Pancreas (tissue), 10 donors: ENCODE measurements around the gene ABCC10. TPM values are rescaled to one million over a fixed set of nuclear protein-coding genes. Genes with fewer than 3 reads are reported as not detected.

Source experiments
- ATAC-seq, 4 donors: fragments of 200-7000 bp; cut with Tn5 transposase; one replicate each; pipeline versions ENCODE4 v1.8.0 to v1.9.1; 2020; ENCODE audit warnings: mild to moderate bottlenecking in 4 of 4, moderate library complexity in 4 of 4
- DNase-seq, 6 donors: peaks; one replicate each; pipeline ENCODE4 v3.0.0-alpha.2; 2020
- FAIRE-seq: peaks from 2 replicates; lab custom pipeline; 2012; peaks lifted over from hg19 to GRCh38; lab: Jason Lieb, UNC
- H3K27ac ChIP-seq, 4 donors: fragments of 200-600 bp; sonication (generic); 1 replicate in 3 of 4; 2 replicates in 1 of 4; pipeline versions ENCODE4 v1.5.0 to v1.8.0; 2020
- H3K27me3 ChIP-seq, 4 donors: fragments of 200-600 bp; one replicate each; pipeline ENCODE4 v1.8.0; 2021
- H3K36me3 ChIP-seq, 3 donors: fragments of 200-600 bp; sonication (generic) in 1 of 3; one replicate each; pipeline versions ENCODE4 v1.5.0 to v1.8.0; 2020 to 2021
- H3K4me1 ChIP-seq, 3 donors: fragments of 200-600 bp; one replicate each; pipeline ENCODE4 v1.8.0; 2021
- H3K4me3 ChIP-seq, 4 donors: fragments of 200-600 bp; sonication (generic) in 2 of 4; one replicate each; pipeline versions ENCODE4 v1.5.0 to v1.8.0; 2020 to 2021
- H3K9me3 ChIP-seq, 4 donors: fragments of 200-600 bp; one replicate each; pipeline ENCODE4 v1.8.0; 2021
- CTCF ChIP-seq, 4 donors: fragments of 200-600 bp; sonication (generic) in 3 of 4; IDR thresholded peaks; one replicate each; pipeline versions ENCODE4 v1.5.0 to v1.8.0; 2021; ENCODE audit warnings: antibody characterized with exemption in 4 of 4
- WGBS, 2 donors: extraction: QIAGEN DNeasy Blood & Tissue Kit; methylation state at CpG; one replicate each; pipeline ENCODE4 v1.1.7; 2013; 5-methylcytosine and 5-hydroxymethylcytosine counted together
- intact Hi-C, 3 donors: fragments of 100-400 bp; cut with DNase I; formaldehyde crosslinking; loops; one replicate each; pipeline versions ENCODE4 v1.11.1 to v1.14.2; 2022
- polyA plus RNA-seq, 2 donors: library from polyadenylated mRNA; stranded (reverse); fragments of 200-250 nt; gene quantifications; one replicate each; pipeline ENCODE4 v1.2.3, GENCODE V29; 2013
- total RNA-seq, 6 donors: library from RNA; stranded (reverse); fragmentation: NEBNext Ultra II Directional in 4 of 6; extraction: Animal tissue kit (Norgen Biotek cat#: 25700) in 4 of 6; gene quantifications; one replicate each; pipeline versions ENCODE4 v1.2.1 to v1.2.4, GENCODE V29; 2021 to 2023
- donor health status: healthy with polysubstance abuse.
- donor health status: DM: no; HTN: no; CAD: no; lungs with moderate emphysema.
- donor health status: DM: no; HTN: no; CAD: no.
- donor health status: control.
- donor health status: control.
- donor health status: Bipolar disorder and iron deficiency.
- donor health status: DM: yes; HTN: yes; CAD: no.
- donor health status: DM: no; HTN: no; CAD: no.
- donor health status: DM: no; HTN: no; CAD: no.
- donor health status: DM: yes; HTN: yes; CAD: no.

ABCC10 gene
- total and polyA plus RNA-seq, 8 donors: 14.0 to 54.8 (median 19.9) TPM

- DNase-seq (no peak), FAIRE-seq (no peak), ATAC-seq (no peak)
- Histone ChIP-seq H3K27ac (no peak overlapping the region), H3K9me3 (no peaks in the 10 kb centered on the region), H3K4me1 (no peaks in the 10 kb centered on the region), H3K27me3 (no peaks in the 10 kb centered on the region), H3K36me3 (peaks cover 0 to 19% (median 4%) of the 10 kb centered on the region in 3 donors), H3K4me3 (no peak overlapping the region)
- intact Hi-C loops: no loop called here
- TF ChIP-seq CTCF (IDR thresholded peaks at IDR 0.05): no peak
- 95 to 96% methylated on average over 6 of the region's 6 CpGs for WGBS, 2 donors
Observed at GRCh38 chr6:43494321-43494720, 67.0 kb downstream of the ABCC10 start.

GRCh38 chr6:43494766-43495165, 67.4 kb downstream of the ABCC10 start:
- no peak for TF ChIP-seq CTCF (IDR thresholded peaks at IDR 0.05)
- Histone ChIP-seq H3K27me3 (no peaks in the 10 kb centered on the region), H3K4me3 (no peak overlapping the region), H3K9me3 (no peaks in the 10 kb centered on the region), H3K36me3 (peaks cover 0 to 23% (median 8%) of the 10 kb centered on the region in 3 donors), H3K27ac (no peak overlapping the region), H3K4me1 (no peaks in the 10 kb centered on the region)
- intact Hi-C loops: no loop called here
- 97 to 99% methylated on average over 4 of the region's 4 CpGs for WGBS, 2 donors
- DNase-seq (no peak), FAIRE-seq (no peak), ATAC-seq (no peak)

- WGBS, 2 donors: 83 to 84% methylated on average over 4 of the region's 4 CpGs
- Histone ChIP-seq H3K4me3 (no peak overlapping the region), H3K9me3 (no peaks in the 10 kb centered on the region), H3K4me1 (no peaks in the 10 kb centered on the region), H3K36me3 (peaks cover 0 to 30% (median 13%) of the 10 kb centered on the region in 3 donors), H3K27me3 (no peaks in the 10 kb centered on the region), H3K27ac (no peak overlapping the region)
- no peak for TF ChIP-seq CTCF (IDR thresholded peaks at IDR 0.05)
- intact Hi-C loops: no loop called here
- DNase-seq (no peak), FAIRE-seq (no peak), ATAC-seq (no peak)
Observed at GRCh38 chr6:43495409-43495941, 68.1 kb downstream of the ABCC10 start.

- TF ChIP-seq CTCF (IDR thresholded peaks at IDR 0.05): peak in 1 of 4 donors; percentile 10
- WGBS, 2 donors: 66 to 69% methylated on average over 18 of the region's 18 CpGs
- DNase-seq (no peak), FAIRE-seq (no peak), ATAC-seq (peak in 3 of 4 donors; percentile 28 to 64 (median 42))
- no peaks in the 10 kb centered on the region for H3K4me1 ChIP-seq
- H3K9me3 ChIP-seq: no peaks in the 10 kb centered on the region
- H3K27me3 ChIP-seq: no peaks in the 10 kb centered on the region
- no peak overlapping the region for H3K4me3 ChIP-seq
- intact Hi-C loops: no loop called here
- no peak overlapping the region for H3K27ac ChIP-seq
- H3K36me3 ChIP-seq: peaks cover 0 to 34% (median 13%) of the 10 kb centered on the region in 3 donors
Observed at GRCh38 chr6:43496370-43497128, 69.2 kb downstream of the ABCC10 start.

GRCh38 chr6:43497129-43497396, 69.7 kb downstream of the ABCC10 start:
- TF ChIP-seq CTCF (IDR thresholded peaks at IDR 0.05): no peak
- Histone ChIP-seq H3K36me3 (peaks cover 0 to 34% (median 13%) of the 10 kb centered on the region in 3 donors), H3K9me3 (no peaks in the 10 kb centered on the region), H3K4me1 (no peaks in the 10 kb centered on the region), H3K27me3 (no peaks in the 10 kb centered on the region), H3K4me3 (no peak overlapping the region), H3K27ac (no peak overlapping the region)
- intact Hi-C loops: no loop called here
- ATAC-seq (no peak), DNase-seq (no peak), FAIRE-seq (no peak)
- WGBS, 2 donors: 93 to 94% methylated on average over 6 of the region's 6 CpGs
